HG03571 (cell line): ENCODE data around the gene STARD13.
A peak's percentile ranks its signal among the peaks of the same experiment; 100 is the strongest.

Experiments
- ATAC-seq: cut with Tn5 transposase; IDR thresholded peaks from one replicate; pipeline ENCODE4 v1.9.1; 2021; ENCODE audit not compliant: unreplicated experiment

The STARD13 gene

GRCh38 chr13:33153421-33154404 lies 131.8 kb downstream of the STARD13 start:
- no peak for ATAC-seq

DNA sequence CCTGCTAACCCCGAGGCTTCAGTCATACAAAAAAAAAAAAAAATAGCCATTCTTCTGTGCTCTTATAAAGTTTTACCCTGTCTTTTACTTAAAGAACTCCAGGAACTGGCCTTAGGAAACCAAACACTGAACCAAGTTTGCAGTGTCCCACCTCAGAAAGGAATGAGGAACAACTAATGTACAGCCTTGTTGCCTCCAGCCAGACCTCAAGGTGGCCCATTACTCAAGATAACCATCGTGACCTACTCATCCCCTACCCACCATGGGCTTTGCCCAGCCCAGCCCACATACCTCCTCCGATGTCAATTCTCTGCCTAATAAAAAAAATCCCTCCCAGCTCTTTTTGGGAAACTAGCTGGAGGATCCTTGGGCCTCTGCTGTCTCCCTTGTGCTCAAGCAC lies 133.2 kb downstream of the STARD13 start:
- ATAC-seq: no peak

- peak; percentile 32 for ATAC-seq
These were observed 134.9 kb downstream of the STARD13 start for GRCh38 chr13:33150662-33151061.

- peak; percentile 4 for ATAC-seq
These were observed 135.4 kb downstream of the STARD13 start for GRCh38 chr13:33150126-33150525.

- ATAC-seq: no peak
These were observed 137.7 kb downstream of the STARD13 start for GRCh38 chr13:33147832-33148231.

DNA sequence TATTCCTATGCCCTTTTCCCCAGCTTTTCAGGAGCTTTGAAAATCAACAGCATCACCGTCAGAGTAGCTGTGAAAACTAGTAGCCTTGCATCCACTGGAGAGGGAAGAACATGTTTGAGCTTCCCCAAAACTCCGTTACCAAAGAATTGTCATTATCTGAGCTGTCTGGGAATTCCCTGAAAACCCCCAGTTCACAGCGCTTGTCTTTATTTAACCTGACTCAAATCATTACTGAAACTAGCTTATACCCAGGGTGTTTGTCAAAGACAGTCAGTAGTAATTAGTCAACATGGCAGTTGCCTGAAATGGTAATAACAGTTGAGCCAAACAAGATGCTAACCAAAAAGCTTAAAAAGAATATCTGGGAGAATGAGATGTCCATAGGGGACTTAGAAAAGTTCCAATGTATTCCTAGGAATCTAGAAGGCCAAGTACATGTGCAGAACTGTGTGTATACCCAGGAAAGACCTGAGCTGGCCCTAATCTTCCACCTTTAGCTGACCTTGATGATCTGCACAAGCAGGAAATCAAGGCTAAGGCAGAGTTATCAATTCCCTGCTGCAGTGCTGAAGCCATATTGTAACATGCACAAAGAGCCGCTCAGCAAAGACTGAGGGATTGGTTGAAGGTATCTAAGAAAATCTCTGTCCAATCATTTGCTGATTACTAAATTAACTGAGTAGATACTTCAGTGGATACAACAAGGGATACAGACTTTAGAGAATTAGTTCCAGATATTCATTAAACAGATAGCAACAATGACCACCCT lies 138.5 kb downstream of the STARD13 start:
- ATAC-seq: peak; percentile 84

DNA sequence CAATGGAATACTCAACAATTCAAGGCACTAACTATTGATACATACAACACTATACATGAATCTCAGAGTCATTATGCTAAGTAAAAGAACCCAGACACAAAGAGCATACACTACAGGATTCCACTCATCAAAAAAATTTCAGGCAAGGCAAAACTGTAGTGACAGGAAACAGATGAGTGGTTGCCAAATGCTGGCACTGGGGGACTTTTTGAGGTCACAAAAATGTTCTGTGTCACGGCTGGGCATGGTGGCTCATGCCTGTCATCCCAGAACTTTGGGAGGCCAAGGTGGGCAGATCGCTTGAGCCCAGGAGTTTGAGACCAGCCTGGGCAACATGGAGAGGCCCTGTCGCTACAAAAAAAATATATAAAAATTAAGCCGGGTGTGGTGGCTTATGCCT lies 139.9 kb downstream of the STARD13 start:
- ATAC-seq: no peak

DNA sequence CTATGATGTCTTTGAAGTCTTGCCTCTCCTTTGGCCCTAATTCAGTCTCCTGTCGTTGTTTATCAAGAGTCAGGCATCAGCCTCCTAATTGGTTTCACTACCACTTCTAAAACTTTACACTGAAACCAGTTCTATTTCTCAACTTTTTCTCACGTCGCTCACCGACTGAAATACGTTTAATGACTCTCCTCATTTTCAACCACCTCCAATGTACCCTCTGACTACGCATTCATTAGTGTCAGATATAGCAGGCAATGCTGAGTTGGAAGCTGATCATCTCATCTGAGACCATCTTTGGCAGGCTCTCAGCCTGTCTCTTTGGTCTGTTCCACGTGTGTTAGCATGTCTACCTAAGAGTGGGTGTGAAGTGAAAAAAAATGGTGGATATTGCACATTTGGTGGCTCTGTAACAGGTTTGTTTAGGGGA lies 141.2 kb downstream of the STARD13 start:
- no peak for ATAC-seq

- ATAC-seq: no peak
These were observed 145.6 kb downstream of the STARD13 start for GRCh38 chr13:33139780-33140535.

- ATAC-seq: no peak
These were observed 146.4 kb downstream of the STARD13 start for GRCh38 chr13:33139184-33139583.

GRCh38 chr13:33138441-33138840 lies 147.1 kb downstream of the STARD13 start:
- no peak for ATAC-seq

GRCh38 chr13:33137721-33138120 lies 147.8 kb downstream of the STARD13 start:
- ATAC-seq: no peak

DNA sequence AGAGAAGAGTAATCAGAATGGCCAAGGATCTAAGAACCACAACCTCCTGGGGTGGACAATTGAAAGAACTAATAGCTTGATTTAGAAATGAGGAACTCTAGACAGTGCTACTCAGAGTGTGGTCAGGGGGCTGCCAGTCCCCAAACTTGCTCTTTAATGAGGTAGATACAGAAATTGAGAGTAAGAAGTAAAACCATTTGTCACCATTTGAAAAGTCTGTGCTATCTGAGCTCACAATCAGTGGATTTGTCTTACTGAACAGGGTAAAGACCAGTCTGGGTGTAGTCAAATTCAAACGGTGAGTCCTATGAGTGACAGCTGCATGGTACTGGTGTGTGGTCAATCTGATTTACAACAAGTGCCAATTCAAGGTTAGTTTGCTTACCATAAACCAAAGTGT lies 150.5 kb downstream of the STARD13 start:
- ATAC-seq: no peak

GRCh38 chr13:33134213-33134612 lies 151.3 kb downstream of the STARD13 start:
- ATAC-seq: no peak

- no peak for ATAC-seq
These were observed 152.7 kb downstream of the STARD13 start for GRCh38 chr13:33132644-33133440.

GRCh38 chr13:33129886-33130285 lies 155.7 kb downstream of the STARD13 start:
- no peak for ATAC-seq

DNA sequence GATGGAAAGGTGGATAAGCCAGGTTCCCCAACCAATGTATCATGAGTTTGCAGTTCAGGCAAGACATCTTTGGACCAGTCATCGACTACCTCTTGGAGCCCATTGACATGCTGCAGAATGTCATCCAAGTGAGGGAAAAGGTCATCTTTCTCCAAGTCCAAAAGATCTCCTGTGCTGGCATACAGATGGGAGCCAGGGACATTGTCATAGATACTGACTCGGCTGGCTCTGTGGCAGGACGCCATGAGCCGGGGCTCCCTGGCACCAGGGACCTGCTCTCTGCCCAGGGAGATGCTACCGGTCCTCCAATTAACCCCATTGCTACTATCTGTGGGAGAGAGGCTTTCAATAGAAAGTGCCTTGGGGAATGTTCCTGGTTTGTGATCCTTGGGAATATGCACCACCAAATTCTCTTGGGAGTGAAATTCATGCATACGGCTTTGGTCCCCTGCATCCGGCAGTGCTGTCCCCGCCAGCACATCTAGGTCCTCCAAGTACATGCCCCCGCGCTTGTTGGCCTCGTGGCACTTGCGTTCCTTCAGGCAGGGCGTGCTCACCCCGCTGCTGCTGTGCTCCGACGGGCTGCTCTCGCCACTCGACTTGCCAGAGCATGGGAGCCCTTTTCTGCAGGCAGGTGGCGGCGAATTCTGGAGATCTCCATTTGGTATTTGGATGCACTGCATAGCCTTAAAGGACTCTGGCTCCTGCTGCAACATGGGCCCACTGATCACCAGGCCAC lies 156.3 kb downstream of the STARD13 start:
- no peak for ATAC-seq

- no peak for ATAC-seq
These were observed 157.4 kb downstream of the STARD13 start for GRCh38 chr13:33128134-33128533.

- ATAC-seq: no peak
These were observed 158.5 kb downstream of the STARD13 start for GRCh38 chr13:33127009-33127551.
